Measurements from ENCODE around the gene DCBLD1. TPM values are rescaled to one million over a fixed set of nuclear protein-coding genes. Genes with fewer than 3 reads are reported as not detected.

The DCBLD1 gene
- polyA plus RNA-seq: 15.8 to 21.7 TPM (median 21.0 TPM) in 3 replicates
- polyA plus RNA-seq (2011; ENCODE audit: low read depth): 24.9 TPM
- 7.7 and 10.3 TPM in 2 replicates for polyA plus RNA-seq (2011; cell fraction: cytosol; rRNA removed)
- 25.4 and 31.5 TPM in 2 replicates for polyA plus RNA-seq (2011; cell fraction: nucleus; rRNA removed)
- polyA plus RNA-seq (2012; ENCODE audit: low replicate concordance): 10.5 and 17.1 TPM in 2 replicates
- 7.9 to 19.4 TPM (median 16.5 TPM) in 3 replicates for polyA minus RNA-seq
- 20.3 TPM for polyA minus RNA-seq (2011; cell fraction: cytosol; rRNA and poly(A)+ RNA removed)
- polyA minus RNA-seq (2011; cell fraction: nucleus; rRNA and poly(A)+ RNA removed): 31.2 and 42.1 TPM in 2 replicates

DNA sequence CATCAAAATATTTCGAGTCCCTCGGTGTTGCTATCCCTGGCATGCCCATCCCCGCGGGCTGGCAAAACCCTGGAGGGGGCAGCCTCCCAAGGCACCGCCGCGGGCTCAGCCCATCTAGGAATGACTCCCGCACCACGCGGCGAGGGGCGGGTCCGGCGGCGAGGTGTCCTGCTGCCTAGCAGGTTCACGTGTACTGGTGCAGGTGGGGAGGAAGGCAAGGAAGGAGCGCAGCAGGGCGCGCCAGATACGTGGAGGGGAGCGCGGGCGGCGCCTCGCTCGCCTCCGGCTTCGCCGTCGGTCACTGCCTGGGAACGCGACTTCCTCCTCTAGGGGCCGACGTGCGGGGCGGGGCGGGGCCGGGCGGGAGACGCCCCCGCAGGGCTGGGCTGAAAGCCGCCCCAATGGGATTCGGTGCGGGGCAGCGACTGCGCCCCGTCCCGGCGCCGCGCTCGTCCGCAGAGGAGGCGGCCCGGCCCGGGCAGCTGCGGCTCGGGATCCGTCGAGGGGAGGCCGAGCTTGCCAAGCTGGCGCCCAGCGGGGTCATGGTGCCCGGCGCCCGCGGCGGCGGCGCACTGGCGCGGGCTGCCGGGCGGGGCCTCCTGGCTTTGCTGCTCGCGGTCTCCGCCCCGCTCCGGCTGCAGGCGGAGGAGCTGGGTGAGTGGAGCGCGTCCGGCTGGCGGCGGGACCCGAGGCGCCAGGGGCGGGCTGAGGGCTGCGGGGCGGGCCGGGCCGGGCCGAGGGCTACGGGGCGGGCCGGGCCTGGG, at the start of gene DCBLD1:
DCBLD1 (plus strand) TSS at position 435 of the 764 bp plus-strand sequence; CDS start at position 543, 108 bp downstream.
- peak within 1 kb of the TSS; percentile 73 to 87 (median 85) for H3K4me3 ChIP-seq (ENCODE audit: control insufficient read depth in 2 of 3, extremely low read depth in 1 of 3, insufficient read depth in 2 of 3, low read depth in 1 of 3, low read length in 3 of 3)
- FAIRE-seq (no peak), DNase-seq (ENCODE audit: low read depth, low spot score) (no peak)
- no peaks in the 10 kb centered on the region for H3K9me1 ChIP-seq (ENCODE audit: control insufficient read depth, extremely low read depth, insufficient read depth, low read length)
- peaks cover 37% of the 10 kb centered on the region for H3K79me2 ChIP-seq (ENCODE audit: control insufficient read depth, insufficient read depth, low read length)
- peaks cover 22% of the 10 kb centered on the region for H3K4me1 ChIP-seq (ENCODE audit: control insufficient read depth, extremely low read depth, insufficient read depth, low read length)
- peak within 1 kb of the TSS; percentile 80 for H2AFZ ChIP-seq (ENCODE audit: control insufficient read depth, low read length)
- peak within 1 kb of the TSS; percentile 92 for H3K9ac ChIP-seq (ENCODE audit: control insufficient read depth, extremely low read depth, insufficient read depth, low read length)
- no peaks in the 10 kb centered on the region for H4K20me1 ChIP-seq (ENCODE audit: control insufficient read depth, extremely low read depth, insufficient read depth, low read length)
- no peaks in the 10 kb centered on the region for H3K27me3 ChIP-seq (ENCODE audit: control insufficient read depth, extremely low read depth, insufficient read depth, low read length)
- peak within 1 kb of the TSS; percentile 87 for H3K4me2 ChIP-seq (ENCODE audit: control insufficient read depth, extremely low read depth, insufficient read depth, low read depth, low read length)
- no peaks in the 10 kb centered on the region for H3K9me3 ChIP-seq (ENCODE audit: control insufficient read depth, low read depth, low read length)
- dilution Hi-C loops (cut with MboI; ENCODE audit: extremely low pct_ligation_motif_present, low sequenced_read_pairs): no loop called here
- no peak for TF ChIP-seq EZH2 (IDR thresholded peaks at IDR 0.05; ENCODE audit: low read length)
- TF ChIP-seq, protein P1, sequence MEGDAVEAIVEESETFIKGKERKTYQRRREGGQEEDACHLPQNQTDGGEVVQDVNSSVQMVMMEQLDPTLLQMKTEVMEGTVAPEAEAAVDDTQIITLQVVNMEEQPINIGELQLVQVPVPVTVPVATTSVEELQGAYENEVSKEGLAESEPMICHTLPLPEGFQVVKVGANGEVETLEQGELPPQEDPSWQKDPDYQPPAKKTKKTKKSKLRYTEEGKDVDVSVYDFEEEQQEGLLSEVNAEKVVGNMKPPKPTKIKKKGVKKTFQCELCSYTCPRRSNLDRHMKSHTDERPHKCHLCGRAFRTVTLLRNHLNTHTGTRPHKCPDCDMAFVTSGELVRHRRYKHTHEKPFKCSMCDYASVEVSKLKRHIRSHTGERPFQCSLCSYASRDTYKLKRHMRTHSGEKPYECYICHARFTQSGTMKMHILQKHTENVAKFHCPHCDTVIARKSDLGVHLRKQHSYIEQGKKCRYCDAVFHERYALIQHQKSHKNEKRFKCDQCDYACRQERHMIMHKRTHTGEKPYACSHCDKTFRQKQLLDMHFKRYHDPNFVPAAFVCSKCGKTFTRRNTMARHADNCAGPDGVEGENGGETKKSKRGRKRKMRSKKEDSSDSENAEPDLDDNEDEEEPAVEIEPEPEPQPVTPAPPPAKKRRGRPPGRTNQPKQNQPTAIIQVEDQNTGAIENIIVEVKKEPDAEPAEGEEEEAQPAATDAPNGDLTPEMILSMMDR (optimal IDR thresholded peaks at IDR 0.05 in 1 of 3, IDR thresholded peaks at IDR 0.05 in 1 of 3, conservative IDR thresholded peaks at IDR 0.05 in 1 of 3; ENCODE audit: extremely low read depth in 1 of 3, insufficient read depth in 2 of 3, low read length in 3 of 3): peak in 1 of 3 experiments; percentile 18
- H3K36me3 ChIP-seq (ENCODE audit: control insufficient read depth in 2 of 2, extremely low read depth in 1 of 2, insufficient read depth in 2 of 2, low read length in 2 of 2): peaks cover 6 to 7% of the 10 kb centered on the region in 2 experiments
- peak within 1 kb of the TSS; percentile 75 for H3K27ac ChIP-seq (ENCODE audit: control insufficient read depth, insufficient read depth, low read length)

DNA sequence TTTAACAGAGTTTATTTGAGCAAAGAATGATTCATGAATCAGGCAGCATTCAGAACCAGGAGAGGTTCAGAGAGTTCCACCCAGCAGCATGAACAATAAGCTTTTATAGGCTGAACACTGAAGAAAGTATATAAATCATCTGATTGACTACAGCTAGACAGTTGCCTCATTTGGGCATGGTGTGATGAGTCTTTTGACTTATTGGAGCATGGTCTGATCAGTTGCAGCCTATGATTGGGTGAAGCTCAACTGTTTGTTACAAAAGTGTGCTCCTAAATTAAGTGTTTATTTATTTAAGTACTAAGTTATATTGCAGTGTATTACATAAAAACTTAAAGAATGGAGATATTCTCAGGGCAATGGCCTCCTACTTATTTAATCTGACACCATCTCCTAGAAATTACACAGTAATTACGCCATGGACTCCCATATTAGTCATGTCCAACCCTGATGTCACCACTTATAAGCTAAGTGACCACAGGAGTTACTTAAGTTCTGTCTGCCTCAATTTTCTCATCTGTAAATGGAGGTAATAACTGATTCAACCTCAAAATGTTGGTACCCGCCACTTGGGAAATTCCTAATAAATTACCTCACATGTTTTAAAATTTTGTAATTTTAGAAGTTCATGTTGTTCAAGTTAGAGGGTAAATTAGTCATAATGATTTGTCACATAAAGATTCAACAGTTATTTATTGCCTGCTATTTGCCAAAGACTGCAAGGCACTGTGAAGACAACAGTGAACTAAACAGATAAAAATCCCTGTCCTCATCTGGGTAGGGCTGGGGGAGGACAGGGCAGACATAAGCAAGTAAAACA, 41.6 kb upstream of the DCBLD1 start:
- H3K9ac ChIP-seq (ENCODE audit: control insufficient read depth, extremely low read depth, insufficient read depth, low read length): peak overlapping the region; percentile 16
- no peak overlapping the region for H3K4me3 ChIP-seq (ENCODE audit: control insufficient read depth in 2 of 3, extremely low read depth in 1 of 3, insufficient read depth in 2 of 3, low read depth in 1 of 3, low read length in 3 of 3)
- no peaks in the 10 kb centered on the region for H3K36me3 ChIP-seq (ENCODE audit: control insufficient read depth in 2 of 2, extremely low read depth in 1 of 2, insufficient read depth in 2 of 2, low read length in 2 of 2)
- H2AFZ ChIP-seq (ENCODE audit: control insufficient read depth, low read length): peak overlapping the region; percentile 23
- TF ChIP-seq EZH2 (IDR thresholded peaks at IDR 0.05; ENCODE audit: low read length): no peak
- TF ChIP-seq, protein P1 (optimal IDR thresholded peaks at IDR 0.05 in 1 of 3, IDR thresholded peaks at IDR 0.05 in 1 of 3, conservative IDR thresholded peaks at IDR 0.05 in 1 of 3; ENCODE audit: extremely low read depth in 1 of 3, insufficient read depth in 2 of 3, low read length in 3 of 3): no peak
- dilution Hi-C loops (cut with MboI; ENCODE audit: extremely low pct_ligation_motif_present, low sequenced_read_pairs): no loop called here
- no peaks in the 10 kb centered on the region for H3K9me1 ChIP-seq (ENCODE audit: control insufficient read depth, extremely low read depth, insufficient read depth, low read length)
- H3K9me3 ChIP-seq (ENCODE audit: control insufficient read depth, low read depth, low read length): peaks cover 10% of the 10 kb centered on the region
- peak; percentile 67 for FAIRE-seq
- peak; percentile 94 for DNase-seq (ENCODE audit: low read depth, low spot score)
- H4K20me1 ChIP-seq (ENCODE audit: control insufficient read depth, extremely low read depth, insufficient read depth, low read length): no peaks in the 10 kb centered on the region
- peaks cover 23% of the 10 kb centered on the region for H3K4me1 ChIP-seq (ENCODE audit: control insufficient read depth, extremely low read depth, insufficient read depth, low read length)
- no peaks in the 10 kb centered on the region for H3K27me3 ChIP-seq (ENCODE audit: control insufficient read depth, extremely low read depth, insufficient read depth, low read length)
- no peaks in the 10 kb centered on the region for H3K79me2 ChIP-seq (ENCODE audit: control insufficient read depth, insufficient read depth, low read length)
- peak overlapping the region; percentile 72 for H3K27ac ChIP-seq (ENCODE audit: control insufficient read depth, insufficient read depth, low read length)
- peak overlapping the region; percentile 14 for H3K4me2 ChIP-seq (ENCODE audit: control insufficient read depth, extremely low read depth, insufficient read depth, low read depth, low read length)

Data from keratinocyte (primary cell).